Activated T-cell treated with anti-CD3 and anti-CD28 coated beads for 48 hours (primary cell): ENCODE measurements around the gene SUN2.
A peak's percentile ranks its signal among the peaks of the same experiment; 100 is the strongest.
"Not testable (repeated sequence)": the region's sequence is repeated elsewhere in the genome, so short reads cannot be mapped to it uniquely, and the experiment has no call there.

Experiments
- DNase-seq: peaks from one replicate; pipeline ENCODE4 v3.0.0-alpha.2; 2020; ENCODE audit warnings: low read depth

Gene SUN2, protein sequence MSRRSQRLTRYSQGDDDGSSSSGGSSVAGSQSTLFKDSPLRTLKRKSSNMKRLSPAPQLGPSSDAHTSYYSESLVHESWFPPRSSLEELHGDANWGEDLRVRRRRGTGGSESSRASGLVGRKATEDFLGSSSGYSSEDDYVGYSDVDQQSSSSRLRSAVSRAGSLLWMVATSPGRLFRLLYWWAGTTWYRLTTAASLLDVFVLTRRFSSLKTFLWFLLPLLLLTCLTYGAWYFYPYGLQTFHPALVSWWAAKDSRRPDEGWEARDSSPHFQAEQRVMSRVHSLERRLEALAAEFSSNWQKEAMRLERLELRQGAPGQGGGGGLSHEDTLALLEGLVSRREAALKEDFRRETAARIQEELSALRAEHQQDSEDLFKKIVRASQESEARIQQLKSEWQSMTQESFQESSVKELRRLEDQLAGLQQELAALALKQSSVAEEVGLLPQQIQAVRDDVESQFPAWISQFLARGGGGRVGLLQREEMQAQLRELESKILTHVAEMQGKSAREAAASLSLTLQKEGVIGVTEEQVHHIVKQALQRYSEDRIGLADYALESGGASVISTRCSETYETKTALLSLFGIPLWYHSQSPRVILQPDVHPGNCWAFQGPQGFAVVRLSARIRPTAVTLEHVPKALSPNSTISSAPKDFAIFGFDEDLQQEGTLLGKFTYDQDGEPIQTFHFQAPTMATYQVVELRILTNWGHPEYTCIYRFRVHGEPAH

DNA sequence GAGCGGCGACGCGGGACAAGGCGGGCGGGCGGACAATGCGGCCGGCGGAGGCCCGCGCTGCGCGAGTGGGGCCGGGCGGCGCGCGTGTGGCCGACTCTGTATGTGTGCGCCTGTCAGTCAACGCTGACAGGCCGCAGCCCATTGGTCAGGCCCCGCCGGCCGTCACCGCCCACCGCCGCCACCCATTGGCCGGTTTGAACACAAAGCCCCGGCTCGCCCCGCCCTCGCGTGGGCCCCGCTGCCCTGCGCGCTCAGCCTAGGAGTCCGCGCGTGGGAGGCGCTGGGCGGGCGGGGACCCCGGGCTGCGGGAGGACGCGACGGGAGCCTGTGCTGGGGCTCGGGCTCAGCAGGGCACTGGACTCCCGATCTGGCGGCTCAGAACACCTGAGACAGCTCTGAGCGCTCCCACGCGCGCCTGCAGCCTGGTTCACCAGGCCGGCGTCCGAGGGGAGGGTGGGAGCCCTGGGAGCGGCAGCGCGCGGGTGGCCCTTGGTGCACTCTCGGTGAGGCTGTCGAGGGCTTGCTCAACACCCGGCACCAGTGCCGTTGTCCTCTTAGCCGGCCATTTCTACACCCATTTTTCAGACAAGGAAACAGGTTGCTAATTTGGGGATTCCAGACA, at the start of gene SUN2:
TSS of gene SUN2 (minus strand) at position 88 of the 622 bp plus-strand sequence. CDS start 3,370 bp downstream, outside the sequence.
- peak; percentile 91 for DNase-seq

DNA sequence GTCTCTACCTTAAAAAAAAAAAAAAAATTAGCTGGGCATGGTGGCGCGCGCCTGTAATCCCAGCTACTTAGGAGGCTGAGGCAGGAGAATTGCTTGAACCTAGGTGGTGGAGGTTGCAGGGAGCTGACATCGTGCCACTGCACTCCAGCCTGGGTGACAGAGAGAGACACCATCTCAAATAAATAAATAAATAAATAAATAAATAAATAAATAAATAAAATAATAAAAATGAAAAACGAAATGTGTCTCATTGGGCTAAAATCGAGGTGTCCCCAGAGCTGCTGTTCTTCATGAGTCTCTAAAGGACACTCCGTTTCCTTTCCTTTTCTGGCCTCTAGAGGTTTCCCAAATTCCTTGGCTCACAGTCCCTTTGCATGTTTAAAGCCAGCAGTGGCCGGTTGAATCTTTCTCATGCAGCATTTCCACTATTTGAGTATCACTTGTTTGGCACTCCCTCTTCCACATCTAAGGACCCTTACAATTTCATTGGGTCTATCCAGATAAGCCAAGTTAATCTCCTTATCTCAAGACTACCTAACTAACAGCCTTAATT, 49.3 kb upstream of the SUN2 start:
- not testable (repeated sequence) for DNase-seq

DNA sequence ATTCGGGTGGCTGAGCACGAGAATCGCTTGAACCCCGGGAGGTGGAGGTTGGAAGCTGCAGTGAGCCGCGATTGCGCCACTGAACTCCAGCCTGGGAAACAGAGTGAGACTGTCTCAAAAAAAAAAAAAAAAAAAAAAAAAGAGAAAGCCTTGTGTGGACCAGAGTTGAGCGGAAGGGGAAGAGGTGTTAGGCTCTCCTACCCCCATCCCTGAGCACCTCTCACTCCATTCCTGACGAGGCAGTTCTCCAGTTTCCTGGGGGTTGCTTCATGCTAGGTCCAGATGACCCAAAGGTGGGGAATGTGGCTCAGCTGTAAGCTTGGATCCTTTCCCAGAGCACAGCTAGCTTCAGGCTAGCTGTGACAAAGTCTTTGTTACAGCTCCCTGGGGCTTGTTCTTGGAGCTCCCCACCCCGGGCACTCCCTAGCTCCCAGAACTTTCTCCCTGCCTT, 46.9 kb upstream of the SUN2 start:
- DNase-seq, result no peak

DNA sequence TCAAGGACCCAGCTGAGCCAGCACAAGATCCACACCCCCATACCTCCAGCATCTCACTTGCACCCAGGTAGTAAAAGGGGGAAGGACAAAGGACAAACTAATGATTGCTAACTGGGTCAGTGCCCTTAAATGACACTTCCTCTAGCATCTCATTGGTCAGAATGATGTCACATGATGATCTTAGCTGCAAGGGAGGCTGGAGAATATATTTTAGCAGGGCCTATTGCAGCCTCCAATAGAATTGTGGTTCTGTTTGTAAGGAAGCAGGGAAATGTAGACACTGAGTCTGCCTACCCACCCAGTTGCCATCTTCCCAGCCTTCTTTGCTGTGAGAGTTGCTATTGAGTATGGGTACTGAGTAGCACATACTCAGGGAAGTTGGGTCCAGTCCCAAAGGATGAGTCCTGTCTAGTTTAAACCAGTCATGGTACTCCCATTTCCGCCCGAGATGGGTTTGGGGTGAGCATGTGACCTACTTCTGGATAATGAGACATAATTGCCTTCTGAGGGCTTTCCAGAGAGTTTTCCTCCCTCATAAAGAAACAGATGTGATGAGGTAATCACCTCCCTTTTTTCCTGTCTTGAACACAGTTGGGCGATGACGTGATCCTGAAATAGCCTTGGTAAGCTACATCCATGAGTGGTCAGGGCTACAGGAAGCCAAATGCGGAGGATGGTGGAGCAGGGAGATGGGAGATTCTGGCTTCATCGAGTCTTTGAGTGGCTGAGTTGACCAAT, 43.6 kb upstream of the SUN2 start:
- no peak for DNase-seq

DNA sequence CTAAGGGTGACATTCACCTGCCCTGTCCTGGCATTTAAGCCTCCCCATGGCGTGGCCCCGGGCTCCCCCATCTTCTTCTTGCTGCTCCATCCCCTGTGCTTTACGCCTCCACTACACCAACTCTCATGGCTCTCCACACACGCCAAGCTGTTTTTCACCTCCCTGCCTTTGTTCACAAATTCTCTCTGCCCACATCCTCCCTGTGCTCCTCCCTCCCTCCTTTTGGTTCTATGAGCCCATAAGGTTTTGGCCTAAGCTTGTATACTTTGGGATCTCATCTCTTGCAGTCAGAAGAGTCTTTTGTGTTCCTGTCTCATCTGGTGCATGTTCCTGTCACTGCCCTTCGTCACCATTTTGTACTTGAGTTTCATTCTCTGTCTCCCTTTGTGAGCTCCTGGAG, 42.7 kb upstream of the SUN2 start:
- no peak for DNase-seq

DNA sequence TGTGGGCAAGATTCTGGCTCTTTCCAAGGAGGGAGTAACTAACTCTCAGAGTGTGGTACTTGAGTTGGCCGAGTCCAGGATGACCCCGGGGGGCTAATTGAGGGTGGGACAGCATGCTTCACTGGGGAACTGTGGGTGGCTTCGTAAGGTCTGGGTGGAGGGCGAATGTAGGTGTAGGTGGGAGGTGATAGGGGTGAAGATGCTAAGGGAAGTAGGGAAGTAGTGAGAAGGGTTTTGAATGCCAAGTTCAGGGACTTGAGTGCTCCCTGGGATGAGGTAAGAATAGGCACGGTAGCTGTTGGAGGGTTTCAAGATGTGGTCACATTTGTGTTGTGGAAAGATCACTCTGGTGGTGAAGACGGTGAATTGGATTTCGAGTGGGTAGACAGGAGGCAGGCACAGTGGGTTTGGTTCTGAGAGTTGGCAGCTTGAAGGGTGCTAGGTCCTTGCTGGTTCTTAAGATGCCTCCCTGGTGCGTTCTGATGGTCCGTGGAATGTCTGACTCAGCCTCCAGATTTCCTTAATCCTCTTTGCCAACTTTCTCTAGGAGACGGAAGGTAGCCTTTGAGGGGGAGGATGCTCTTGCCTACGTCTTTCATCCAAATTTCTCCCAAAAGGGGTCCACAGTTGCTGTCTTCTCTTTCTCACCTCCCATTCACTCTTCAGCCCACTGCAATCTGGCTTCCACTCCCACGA, 40.6 kb upstream of the SUN2 start:
- no peak for DNase-seq

DNA sequence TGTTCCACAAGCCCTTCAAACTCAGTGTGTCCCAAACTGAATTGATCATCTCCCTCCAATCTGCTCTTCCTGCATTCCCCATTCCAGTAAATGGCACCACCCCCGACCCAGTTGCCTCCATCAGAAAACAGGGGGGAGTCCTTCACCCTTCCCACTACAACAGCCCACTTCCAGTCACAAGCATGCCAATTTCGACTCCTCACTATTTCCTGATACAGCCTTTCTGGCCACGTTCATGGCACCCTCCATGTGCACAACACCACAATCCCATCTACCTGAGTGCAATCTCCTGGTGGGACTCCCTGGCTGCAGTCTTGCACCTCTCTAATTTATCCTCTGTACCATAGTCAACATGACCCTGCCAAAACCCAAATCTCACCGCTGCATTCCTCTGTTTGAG, 39.8 kb upstream of the SUN2 start:
- no peak for DNase-seq

DNA sequence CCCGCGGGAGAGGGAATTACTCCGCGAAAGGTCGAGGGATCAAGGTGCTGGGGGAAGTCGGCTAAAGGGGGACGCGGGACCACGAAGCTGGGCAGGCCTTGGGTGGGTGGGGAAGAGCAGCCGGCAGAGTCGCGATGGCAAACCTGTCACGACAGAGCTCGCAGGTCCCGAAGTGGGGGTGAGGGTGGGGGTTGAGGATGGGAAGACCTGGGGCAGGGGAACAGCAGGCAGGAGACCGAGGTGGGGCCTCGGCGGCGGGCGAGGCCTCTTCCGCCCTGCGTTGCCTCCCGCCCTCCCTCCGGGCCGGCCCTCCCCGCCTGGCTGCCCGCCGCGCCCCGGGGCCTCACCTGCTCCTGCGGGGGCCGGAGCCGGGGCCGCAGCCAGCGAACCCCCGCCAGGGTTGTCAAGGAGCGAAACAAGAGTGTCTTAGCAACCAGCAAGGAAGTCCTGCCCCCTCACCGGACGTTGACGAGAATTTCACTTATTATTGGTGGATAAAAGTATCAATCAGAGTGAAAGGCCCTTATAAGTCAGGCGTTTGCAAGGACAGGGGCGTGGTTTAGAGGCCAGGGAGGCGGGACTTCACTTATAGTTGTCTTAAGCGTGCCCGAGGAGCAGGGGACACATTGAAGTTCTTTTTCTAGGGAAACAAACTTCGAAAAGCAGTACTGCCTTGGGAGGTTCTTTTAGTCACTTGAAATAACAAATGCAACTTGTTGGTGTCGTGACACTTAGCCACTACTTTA, 38.1 kb upstream of the SUN2 start, which contains the start of gene DNAL4:
TSS of gene DNAL4 (minus strand) at position 423 of the 746 bp plus-strand sequence. CDS start 11,412 bp downstream, outside the sequence.
- peak; percentile 82 for DNase-seq

DNA sequence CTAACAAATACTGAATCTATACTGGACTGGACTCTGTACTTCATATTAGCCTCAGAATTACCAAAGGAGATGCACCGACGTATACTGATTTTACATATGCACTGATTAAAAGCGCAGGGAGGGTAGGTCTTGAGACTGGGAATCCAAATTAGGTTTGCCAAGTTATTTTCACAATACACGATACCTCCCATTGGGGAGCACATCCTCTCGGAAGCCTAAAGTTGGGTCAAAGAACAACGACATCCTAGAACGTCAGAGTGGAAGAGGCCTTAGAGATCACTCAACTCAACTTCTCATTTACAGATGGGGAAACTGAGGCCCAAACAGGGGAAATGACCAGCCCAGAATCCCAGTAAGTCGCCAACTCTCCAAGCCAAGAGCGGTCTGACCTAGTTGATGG, 37.5 kb upstream of the SUN2 start:
- no peak for DNase-seq

DNA sequence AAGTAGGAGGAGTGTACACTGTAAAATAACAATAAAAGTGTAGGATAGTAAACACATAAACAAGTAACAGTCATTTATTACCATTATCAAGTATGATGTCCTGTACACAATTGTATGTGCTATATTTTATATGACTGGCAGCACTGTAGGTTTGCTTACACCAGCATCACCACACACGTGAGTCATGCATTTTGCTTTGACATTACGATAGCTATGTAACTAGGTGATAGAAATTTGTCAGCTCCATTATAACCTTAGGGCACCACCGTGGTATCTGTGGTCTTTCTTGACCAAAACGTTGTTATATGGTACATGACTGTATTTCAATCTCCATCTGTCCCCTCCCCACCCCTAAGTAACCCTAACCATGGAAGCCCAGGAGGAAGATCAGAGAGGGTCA, 37.0 kb upstream of the SUN2 start:
- DNase-seq, result no peak

DNA sequence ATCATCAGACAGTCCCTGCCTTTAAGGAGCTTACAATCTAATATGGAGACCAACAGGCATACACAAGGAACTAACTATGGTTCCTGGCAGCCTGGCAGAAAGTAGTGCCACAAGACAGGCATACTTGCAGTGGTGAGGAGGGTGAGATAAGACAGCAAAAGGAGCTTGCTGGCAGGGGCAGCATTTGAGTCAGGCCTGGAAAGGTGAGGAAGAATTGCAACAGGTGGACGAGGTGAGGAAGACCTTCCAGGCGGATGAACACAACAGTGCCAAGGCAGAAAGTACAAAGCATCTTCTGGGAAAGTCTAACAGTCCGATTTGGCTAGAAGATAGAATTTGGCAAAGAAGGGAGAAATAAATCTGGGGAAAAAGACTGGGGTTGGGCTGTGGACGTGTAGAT, 33.8 kb upstream of the SUN2 start:
- DNase-seq, result no peak

DNA sequence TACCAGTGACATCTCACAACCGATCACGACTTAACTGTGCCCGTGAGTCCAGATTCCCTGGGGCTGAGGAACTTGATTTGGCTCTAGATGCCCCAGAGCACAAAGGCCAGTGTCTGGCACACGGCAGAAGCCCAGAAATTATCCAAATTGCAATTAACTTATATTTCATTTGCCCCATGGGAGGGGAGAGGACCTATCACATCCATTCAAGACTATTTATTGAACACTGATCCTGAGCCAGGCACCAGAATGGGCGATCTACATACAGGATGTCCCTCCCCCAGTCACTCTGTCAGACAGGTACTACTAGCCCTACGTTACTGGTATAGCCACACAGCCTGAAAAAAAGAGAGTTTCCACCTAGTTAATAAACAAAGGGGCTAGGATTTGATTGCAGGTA, 33.0 kb upstream of the SUN2 start:
- no peak for DNase-seq

DNA sequence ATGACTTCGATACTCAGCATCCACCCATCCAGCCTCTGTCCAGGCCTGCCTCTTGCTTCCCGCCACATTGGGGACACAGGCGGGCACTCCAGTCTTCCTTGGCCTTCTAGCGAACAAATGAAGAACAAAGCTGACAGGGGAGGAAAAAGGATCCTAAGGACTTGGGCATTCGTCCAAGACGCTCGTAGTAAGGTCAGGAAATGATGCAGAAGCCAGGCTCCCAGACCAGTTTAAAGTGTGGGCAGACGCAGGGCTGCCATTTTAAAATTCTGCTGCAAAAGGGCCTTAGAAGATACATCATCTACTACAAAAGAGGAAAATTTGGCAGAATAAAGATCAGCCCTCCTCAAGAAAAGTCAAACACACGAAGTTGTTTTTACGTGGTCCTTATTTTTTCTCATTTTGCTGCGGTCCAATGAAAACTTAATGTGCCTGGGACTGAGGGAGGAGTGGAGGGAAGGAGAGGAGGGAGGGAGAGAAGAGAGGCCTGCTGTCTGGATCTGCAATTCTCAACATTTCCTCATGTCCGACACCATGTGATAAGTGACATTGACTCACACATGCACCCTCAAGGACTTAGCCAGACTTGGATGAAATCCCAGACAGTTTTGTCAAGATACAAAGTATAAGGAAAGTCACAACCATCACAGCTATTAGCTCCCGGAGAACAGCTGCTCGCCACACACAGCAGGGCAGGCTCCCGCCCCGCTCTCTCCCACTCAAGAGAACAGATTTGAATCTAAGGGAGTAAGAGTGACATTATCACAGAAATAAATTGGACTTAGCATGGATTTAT, 32.4 kb upstream of the SUN2 start:
- DNase-seq, result no peak

DNA sequence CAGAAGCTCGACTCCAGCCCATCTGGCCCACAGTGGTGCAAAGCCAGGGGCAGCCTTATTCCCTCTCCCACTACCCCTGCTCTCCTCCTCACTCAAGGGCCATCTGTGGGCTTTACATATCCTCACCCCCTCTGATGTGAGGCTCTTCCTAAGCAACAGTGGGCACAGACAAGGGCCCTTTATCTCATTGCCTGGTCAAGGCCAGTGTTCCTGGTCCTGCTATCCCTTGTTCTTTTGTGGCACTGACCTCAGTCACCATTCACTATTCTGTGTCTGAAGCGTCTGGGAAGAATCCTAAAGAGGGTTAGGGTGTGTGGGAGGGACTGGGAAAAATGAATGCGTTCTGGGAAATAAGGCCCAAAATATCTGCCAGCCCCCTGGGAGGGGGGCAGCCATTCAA, 30.8 kb upstream of the SUN2 start:
- no peak for DNase-seq

DNA sequence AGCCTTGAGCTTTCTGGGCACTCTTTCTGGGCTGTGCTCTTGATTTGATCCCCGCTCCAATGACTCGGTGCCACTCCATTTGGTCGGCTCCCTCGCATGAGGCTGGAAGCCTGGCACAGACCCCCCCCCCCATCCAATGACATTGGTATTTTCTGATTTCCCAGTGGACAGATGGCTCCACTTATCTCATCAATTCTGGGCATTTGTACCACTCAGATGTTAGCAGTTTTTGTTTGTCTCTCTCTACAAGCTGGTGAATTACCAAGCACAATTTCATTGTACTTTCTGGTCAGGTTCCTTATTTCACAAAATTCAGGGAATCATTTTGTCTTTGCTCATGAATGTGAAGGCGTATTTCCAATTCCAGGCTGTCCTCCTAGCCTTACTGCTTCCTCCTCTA, 29.1 kb upstream of the SUN2 start:
- DNase-seq, result no peak

DNA sequence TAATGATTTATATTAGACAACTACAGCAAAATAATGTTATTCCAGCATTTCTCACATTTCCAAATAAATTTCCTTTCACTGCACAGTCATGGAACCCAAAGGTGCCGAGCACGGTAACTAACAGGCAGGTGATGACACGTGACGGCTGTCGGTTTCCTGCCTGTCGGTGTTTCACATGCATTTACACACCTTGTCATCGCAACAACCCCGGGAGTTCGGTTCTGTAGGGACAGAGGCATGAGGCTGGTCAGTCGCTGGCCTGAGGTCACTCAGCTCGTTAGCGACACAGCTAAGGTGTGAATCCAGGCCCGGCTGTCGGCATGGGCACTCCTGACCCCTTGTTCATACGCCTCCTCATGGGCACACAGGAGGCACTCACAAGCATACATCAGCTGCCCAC, 28.2 kb upstream of the SUN2 start:
- DNase-seq, result no peak

DNA sequence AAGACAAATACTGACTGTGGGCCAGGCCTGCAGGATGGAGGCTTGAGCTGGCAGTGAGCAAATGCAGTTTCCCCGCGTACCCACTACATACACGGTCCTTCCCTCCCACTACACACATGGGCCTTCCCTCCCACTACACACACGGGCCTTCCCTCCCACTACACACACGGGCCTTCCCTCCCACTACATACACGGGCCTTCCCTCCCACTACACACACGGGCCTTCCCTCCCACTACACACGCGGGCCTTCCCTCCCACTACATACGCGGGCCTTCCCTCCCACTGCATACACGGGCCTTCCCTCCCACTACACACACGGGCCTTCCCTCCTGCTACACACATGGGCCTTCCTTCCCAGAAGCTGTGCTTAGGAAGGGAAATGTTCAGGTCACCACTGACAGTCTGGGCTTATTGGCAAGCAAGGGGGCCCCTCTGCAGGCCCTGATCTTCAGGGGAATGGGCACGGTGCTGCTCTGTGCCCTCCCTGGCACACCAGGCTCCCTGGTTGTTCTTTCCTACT, 27.4 kb upstream of the SUN2 start:
- DNase-seq, result no peak

DNA sequence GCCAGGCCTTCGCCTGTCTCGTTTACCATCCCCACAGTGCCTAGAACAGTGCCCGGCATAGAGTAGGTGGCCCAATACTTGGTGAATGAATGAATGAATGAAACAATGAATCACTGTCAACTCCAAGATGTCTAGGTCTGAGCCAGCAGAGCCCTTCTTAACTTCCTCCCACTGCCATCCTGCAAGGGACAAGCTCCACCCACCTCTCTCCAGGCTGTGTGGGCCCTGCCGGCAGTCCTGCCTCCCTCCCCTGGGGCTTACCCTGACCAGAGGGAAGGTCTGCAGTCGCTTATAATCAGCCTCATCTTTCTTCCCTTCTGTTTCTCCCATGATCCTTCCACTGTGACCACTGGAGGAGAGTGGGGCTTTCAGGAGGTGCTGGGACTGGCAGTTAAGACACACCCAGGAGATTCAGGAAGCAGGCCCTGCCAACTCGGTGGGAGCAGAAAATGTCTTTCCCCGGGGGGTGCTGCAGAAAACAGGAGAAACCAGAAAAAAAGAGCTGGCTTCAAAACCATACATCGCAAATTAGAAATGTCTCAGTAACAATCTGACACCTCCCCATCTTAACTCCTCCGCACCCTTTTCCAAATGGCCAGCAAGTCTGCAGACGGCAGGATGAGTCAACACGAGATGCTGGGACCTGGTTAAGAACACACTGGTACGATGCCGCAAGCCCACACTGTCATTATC, 26.8 kb upstream of the SUN2 start:
- no peak for DNase-seq

DNA sequence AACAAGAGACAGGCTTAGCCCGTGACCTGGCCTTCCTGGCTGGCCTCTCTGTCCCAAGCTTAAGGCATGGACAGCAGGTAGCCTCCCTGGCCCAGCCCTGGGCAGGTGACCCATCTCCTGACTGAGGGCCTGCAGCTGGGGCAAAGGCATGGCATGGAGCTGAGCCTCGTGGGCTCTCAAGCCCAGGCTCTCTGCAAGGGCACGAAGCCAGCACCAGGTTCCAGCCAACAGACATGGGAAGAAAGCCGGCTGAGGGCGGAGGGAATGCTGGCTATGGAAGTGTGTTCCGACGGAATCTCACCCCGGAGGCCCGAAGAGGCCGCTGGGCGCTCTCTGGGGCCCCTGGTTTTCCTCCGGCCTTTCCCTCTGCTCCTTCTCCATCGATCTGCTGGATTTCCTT, 25.2 kb upstream of the SUN2 start:
- no peak for DNase-seq
